Measurements from ENCODE around the gene FRMD4A.
"Not testable (repeated sequence)": the region's sequence is repeated elsewhere in the genome, so short reads cannot be mapped to it uniquely, and the experiment has no call there.

Gene FRMD4A

DNA sequence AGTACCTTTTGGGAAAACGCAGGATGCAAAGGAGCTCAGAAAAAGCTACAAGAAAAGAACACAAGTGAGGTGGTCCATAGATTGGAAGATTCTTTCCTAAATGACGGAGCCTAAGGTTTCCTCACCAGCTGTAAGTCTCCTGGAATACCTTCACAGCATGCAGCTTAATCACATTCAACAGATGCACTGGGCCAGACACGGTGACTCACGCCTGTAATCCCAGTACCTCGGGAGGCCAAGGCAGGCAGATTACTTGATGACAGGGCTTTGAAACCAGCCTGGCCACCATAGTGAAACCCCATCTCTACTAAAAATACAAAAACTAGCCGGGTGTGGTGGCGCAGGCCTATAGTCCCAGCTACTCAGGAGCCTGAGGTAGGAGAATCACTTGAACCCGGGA, 228.7 kb downstream of the FRMD4A start:
- DNase-seq (ENCODE audit: low read depth in 2 of 2): no peak

DNA sequence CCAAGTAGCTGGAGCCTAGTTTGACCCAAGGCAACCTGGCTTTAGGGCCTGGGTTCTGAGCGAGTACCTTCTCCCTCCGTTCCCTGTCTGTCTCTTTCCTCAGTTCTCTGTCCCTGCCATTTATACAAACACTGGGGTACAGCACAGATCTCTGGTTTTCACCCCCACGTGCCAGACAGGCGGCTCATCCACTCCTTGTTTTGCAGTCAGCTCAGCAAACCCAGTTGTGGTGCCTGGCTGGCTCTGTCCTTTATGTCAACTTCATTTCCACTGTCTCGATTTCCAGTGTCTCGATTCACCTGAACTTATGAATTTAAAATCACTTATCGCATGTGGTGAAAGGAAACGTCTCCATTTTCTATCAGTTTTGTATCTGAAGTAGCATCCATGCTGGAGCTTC, 230.8 kb downstream of the FRMD4A start:
- DNase-seq (ENCODE audit: low read depth in 2 of 2): no peak

DNA sequence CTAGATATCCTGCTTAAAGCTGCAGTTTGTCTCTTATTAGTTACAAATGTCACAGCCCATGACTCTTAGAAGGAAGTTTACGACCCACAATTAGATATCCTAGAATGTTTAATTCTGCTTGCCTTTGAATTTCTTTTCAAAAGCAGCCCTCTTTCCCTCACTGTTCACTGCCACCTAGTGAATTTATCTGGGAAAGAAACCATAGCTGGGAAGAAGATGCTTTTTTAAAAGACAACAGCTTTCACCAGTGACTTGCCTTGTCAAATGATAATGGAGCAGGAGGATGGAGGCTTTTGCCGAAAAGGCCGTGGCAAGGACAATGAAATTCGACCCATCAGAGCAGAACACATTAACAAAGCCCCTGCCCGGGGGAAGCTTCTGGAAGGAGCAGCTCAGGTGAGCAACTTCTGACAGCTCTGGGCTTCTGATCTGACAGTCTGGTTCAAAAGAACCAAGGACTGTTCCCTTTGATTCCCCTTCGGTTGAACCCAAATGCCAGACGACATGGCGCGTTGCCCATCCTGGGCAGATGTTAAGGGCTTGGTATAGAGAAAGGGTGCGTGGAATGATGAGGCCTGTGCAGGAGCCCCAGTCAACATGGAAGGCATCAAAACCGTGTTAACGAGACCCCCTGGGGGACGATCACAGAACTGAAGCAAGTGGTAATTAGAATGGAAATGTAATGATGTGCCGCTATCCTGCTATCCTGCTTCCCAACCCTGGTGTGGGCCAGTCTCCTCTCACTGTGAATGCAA, 236.8 kb downstream of the FRMD4A start:
- DNase-seq (ENCODE audit: low read depth in 2 of 2): no peak

DNA sequence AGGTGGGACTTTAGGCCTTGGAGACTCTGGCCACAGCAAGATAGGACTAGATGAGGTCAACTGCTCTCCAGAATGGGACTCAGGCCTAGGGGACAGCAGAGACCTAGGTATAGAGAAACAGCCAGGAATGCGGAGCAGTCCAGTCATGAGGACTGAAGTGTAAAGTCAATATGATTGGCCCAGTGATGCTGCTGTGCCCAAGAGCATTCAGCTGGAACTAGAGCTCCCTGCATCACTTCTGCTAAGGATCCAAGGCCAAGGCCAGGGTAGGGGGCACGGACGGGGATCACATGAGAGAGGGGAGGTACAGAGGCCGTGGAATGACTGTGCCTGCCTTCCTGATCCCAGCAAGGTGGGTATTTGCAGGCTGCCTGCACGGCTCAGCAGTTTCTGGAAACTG, 237.9 kb downstream of the FRMD4A start:
- DNase-seq (ENCODE audit: low read depth in 2 of 2): no peak

DNA sequence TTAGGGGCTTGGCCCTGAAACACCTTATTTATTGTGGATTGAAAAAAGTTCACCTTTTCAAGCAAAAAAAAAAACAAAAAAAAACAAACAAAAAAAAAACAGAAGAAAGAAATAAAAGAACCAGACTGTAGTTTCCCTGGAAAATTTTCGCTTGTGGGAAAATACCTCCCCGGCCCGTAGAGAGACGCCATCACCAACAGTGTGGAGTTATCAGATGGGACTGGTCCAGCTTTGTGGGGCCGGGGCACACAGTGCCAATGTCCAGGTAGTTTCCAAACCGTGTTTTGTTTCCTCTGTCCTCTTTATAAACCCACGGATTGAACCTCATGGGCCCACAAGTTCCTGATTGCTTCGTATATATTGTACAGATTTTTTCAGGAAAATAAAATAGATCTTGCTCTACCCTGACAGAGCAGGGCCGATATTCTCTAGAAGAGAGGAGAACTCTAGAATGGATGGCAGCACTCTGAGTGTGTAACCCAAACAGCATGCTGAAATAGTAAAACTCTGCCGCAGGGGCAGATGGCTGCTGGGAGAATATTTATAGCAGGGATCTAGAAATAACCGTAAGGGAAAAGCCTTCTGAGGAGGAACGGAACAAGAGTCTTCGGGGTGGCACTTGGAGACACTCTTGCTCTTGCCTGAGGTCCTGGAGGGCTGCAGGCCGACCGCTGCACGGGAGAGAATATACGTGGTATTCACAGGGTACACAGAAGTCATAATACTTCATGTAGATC, 241.0 kb downstream of the FRMD4A start:
- no peak for DNase-seq (ENCODE audit: low read depth in 2 of 2)

DNA sequence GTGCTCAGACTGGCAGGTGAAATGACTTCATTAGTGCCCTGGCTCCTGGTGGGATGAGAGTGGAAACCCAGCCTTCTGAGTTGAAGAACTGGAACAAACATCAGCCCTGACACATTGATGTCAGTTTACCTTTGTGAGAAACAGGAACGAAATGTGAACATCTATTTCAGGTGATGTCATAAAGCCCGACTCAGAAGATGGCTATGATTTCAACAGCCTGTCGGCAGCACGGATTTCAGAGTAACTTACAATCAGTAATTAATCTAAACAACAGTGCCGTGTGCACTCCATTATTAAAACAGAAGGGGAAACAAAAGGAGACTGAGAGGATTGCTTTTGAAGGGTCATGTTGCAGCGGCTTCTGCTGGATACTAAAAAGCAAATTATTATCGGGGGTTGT, 243.2 kb downstream of the FRMD4A start:
- DNase-seq (ENCODE audit: low read depth in 2 of 2): no peak

DNA sequence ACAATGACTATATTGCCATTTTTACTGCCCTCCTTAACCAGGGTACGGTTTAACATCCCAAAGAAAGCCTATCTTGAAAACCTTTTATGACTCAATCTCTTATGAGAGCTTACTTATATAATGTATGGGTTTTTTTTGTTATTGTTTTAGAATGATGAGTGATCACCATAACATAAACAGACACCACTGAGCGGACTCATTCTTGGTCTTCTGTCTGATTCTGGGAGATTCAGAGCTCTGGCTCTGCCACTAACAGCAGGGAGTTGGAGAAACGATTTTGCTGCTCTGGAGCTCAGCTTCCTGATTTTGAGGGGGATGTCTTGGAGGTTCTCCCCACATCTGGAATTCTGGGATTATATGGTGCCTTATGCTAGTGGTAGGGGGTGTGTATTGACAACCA, 244.1 kb downstream of the FRMD4A start:
- no peak for DNase-seq (ENCODE audit: low read depth in 2 of 2)

DNA sequence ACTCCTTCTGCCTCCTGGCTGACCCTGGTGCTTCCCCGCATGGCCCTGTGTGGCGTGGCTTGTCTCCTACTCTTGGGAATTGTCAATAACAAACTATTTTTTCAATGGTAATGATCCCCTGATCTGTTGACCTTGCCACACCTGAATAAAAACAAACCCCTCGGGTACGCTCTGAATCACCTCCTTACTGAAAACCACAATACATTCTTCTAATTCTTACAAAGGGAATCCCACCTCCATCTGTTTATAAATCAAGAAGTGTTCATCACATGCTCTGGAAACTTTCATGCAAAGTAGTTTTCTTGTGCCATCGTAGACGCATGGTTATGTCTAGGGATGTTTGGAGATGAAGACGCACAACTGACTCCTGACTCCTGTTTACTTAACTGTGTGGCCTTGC, 245.8 kb downstream of the FRMD4A start:
- DNase-seq (ENCODE audit: low read depth in 2 of 2): no peak

DNA sequence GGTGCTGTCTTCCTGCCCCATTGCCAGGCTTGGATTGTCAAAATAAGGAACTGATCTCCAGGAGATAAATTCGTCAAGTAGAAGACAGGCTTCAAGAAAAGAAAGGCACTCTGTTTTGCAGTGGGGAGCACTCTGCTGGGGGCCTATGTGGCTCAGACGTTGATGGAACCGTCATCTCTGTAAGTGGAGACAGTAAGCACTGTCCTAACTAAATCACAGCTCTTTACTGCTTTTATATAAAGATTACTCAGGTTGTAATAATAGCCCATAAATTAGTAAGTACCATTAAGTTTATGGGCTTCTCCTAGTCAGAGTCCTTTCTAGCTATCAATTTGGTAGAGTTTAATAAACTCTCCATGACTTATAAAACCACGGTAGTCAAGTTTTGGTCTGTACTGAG, 249.9 kb downstream of the FRMD4A start:
- no peak for DNase-seq (ENCODE audit: low read depth in 2 of 2)

DNA sequence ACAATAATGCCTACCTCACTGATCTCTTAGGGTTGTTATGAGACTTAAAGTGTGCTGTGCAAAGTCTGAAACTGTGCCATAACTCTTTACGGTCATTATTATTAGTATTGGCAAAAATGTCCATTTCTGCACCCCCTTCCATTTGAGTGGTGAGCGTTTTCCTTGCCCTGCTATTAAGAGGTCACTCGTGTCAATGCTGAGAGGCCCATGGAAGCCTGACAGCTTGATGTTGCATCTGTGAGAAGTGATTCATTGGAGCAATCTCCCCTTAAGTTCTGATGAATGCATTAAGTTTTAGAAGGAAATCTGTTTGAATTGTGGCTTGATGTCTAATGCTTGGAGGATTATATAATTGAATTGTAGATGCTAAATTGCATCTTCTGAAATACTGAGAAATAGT, 253.3 kb downstream of the FRMD4A start:
- DNase-seq (ENCODE audit: low read depth in 2 of 2): no peak

DNA sequence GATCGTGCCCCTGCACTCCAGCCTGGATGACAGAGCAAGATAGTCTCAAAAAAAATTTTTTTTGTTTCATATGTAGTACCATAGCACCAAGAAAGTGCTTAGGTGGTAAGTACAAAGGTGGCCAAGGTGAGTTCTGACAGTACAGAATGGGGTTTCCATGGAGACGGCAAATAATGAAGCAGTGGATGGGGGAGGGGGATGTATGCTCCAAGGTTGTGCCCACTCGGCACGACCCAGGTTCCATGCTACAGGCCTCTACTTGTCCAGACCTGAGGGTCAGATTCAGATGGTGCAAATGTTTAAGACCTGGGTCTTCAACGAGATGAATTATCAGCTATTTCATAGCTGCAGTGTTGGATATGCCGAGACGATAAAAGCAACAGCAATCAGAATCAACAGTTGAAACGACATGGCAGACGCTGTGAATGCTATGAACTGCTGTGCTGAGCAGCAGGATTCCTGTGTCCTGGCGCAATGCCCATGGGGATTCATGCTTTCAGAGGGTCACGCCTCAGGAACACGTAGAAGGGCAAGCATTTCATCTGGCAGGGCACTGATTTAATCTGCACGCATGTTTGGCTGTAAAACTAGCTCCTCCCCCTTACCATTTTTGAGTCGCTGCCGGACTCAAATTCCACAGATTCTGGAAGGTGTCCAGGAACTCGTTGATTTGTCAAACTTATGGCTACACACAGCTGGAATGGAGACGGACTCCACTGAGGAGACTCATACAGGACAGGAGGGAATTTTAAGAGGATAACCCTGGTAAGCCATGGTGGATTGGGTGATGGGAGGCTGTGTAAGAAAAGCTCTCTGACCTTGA, 256.5 kb downstream of the FRMD4A start:
- no peak for DNase-seq (ENCODE audit: low read depth in 2 of 2)

DNA sequence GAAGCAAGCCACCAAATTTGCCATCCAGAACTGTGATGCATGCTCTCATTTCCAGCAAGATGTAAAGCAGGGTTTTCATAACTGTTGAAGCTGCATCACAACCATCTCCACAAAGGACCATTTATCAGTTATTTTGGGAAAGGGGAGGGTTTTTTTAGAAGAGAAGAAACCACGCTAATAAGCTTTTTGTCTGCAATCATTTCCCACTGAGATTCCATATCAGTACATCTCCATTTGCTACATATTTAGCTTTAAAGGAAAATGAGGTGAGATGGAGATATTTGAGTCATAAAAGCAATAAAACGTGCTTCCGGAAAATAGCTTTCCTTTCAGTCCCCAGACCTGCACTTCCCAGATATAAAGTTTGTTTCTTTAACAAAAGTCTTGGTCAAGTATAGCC, 258.2 kb downstream of the FRMD4A start:
- DNase-seq (ENCODE audit: low read depth in 2 of 2): no peak

DNA sequence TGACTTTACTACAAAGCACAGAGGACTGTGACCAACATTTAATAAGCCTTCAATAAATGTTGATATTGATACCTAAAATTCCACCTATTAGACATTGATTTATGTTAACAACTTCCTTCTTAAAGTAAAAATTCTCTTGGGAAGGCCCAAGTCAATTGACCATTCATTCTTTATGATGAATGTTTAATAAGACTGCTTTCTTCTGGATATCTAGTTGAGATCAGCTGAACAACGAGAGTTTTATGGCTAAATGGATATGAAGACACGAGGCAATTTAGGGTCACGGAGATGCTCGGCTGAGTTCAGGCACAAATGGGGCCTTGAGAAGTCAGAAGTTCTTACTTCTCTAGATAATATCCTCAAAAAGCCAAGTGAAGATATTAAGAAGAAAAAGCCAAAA, 258.8 kb downstream of the FRMD4A start:
- no peak for DNase-seq (ENCODE audit: low read depth in 2 of 2)

DNA sequence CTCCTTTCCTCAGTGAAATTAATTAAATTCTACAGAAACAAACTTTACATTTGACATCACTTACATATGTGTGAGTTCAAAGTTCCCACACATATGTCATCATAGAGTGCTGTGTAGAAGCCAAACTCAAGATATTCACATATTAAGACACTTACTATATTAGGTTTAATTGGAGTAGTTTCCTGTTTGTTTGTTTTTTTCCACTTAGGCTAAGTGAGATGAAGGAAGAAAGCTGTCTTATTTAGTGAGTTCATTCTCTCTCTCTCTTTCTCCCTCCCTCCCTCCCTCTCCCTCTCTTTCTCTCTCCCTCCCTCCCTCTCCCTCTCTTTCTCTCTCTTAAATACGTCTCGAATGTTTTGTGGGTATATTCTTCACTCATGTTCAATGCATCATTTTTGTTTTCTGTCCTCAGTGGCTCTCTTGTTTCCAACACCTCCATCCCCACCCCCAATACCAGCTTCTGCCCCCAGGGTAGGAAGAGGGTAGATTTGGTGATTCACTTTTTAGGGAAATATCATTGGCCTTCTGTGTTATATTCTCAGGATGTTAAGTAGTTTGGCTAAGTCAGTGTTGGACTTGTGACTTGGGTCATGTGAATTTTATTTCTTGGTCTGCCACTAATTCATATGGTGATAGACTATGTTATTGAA, 262.0 kb downstream of the FRMD4A start:
- DNase-seq (ENCODE audit: low read depth in 2 of 2): no peak

DNA sequence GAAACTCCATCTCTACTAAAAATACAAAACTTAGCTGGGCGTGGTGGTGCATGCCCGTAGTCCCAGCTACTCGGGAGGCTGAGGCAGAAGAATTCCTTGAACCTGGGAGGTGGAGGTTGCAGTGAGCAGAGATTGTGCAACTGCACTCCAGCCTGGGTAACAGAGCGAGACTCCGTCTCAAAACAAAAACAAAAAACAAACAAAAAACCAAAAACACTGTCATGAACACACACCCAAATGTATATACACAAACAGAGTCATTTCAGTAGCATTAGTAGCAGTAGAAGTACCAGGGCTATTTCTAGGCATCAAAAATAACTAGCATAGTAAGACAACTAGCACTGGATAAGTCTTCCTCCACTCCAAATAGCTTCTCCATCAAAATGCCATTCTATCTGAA, 263.1 kb downstream of the FRMD4A start:
- DNase-seq (ENCODE audit: low read depth in 2 of 2): not testable (repeated sequence)

DNA sequence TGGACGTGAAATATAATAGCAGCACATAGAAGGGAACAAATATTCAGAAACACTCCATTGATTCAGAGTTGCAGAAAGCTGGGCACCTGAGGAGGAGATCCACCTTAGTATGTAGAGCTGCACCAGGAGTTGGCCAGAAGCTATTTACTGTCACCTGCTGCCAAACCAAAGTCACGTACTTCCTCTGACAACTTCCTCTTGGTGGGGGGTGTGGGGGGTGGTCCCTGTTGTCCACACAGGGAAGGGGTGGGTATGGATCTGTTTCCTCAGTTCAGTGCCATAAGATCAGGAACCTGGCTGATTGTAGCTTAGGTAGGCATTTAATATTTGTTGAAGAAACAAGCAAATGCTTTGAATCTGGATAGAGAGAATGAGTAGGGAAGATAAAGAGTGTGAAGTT, 264.6 kb downstream of the FRMD4A start:
- DNase-seq (ENCODE audit: low read depth in 2 of 2): no peak

DNA sequence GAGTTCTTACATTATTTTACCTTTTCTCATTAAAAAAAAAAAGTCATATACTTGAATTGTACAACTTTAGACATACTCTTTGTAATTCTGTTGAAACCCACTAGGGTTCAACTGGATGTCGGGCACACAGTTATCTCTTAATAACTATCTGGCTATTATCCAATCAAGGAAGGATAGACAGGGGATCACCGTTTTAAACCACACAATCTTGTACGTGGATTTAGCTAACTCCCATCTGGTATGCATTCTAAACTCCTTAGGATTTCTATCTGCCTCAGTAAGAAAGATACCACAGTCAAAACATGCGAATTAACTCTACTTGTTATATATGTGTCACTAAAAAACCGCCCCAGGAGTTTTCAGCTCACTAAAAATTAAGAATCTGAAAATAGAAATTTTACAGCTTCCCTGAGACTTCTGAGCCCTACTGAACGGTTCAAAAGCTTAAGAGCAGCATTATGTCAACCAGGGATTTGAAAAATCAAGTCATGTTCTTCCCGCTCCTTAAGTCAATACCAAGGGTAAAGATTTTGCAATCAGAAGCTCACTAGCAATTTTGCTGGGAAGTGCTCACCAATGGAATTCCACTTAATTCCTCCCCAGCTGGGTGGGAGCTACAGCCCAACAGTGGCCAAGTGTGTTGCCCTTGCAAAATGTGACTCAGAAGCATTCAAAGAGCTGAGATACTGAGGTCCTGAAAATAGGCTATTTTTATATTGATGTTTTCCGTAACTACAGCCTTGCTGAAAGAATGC, 267.0 kb downstream of the FRMD4A start:
- DNase-seq (ENCODE audit: low read depth in 2 of 2): no peak

DNA sequence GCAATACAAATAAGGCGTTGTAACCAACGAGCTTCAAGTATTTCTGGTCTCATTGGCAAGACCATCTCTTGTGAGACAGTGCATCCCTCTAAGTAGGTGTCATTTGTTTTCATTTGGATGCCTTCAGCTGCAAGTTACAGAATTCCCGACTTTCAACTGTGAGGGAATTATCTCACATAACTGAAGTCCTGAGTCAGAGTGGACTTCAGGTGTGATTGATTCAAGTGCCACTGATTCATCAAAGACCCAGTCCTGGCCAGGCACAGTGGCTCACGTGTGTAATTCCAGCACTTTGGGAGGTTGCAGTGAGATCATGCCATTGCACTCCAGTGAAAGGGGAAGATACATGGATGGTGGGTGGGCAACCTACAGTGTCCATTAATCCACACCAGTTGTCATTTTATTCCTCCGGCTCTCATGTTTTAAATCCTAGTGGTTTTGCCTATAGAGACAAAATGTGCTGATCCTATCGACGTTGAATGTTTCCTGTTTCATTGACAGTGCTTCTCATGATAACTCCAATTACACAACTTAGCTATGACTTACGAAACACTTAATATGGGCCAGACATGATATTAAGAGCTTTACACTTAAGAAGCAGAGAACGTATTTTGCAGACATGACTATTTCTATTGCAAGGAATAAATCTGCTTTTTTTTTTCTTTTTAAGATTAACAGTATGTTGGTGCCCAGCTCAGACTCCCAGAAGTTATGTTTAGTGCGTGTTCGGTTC, 268.0 kb downstream of the FRMD4A start:
- DNase-seq (ENCODE audit: low read depth in 2 of 2): no peak

DNA sequence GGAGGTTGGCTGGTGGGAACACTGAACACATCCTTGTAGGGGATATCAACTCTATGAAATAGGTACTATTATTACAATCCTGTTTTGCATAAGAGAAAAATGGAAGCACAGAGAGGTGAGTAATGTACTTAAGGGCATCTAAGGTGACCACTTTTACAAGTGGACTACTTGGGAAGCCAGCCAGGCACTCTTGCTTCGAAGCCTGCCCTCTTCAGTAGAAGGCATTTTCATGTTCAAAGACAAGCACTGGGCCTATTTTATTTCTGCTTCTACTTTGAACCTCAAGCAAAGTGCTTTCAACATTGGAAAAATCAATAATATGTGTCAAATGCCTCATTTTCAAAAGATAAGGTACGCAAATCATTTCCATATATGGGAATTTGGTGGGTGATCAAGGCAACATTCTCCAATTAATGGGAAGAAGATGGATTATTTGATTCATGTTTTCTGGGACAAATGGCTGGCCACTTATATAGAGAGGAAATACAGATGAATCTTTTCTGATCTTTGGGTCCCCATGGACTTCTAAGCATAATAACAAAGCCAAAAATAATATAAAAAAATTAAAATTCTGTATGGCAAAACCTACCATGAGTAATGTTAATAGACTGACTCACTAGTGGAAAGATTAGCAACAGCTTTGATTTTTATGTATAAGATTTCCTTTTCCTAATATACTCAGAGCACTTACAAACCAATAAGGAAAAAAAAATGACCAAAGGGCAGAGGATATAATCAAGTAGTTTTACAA, 270.2 kb downstream of the FRMD4A start:
- no peak for DNase-seq (ENCODE audit: low read depth in 2 of 2)

Data from stimulated activated CD4-positive, alpha-beta T cell treated with anti-CD3 and anti-CD28 coated beads, Interleukin-15, amount 100 ng/mL, for 48 hours (primary cell).